ENCODE data around the gene ZC3H7A. TPM values are rescaled to one million over a fixed set of nuclear protein-coding genes. Genes with fewer than 3 reads are reported as not detected.

ZC3H7A gene
- total and polyA plus RNA-seq, 2 of the 13 experiments (the other 11 are each of a cell fraction or from before 2014, with no cell fraction given): 29.2 to 36.8 TPM

- TF ChIP-seq ZBTB40 (IDR thresholded peaks at IDR 0.05) (no peak), ZBTB40 (CRISPR knock-in tag; IDR thresholded peaks at IDR 0.05) (no peak), RFX5 (IDR thresholded peaks at IDR 0.05; ENCODE audit: low read depth, low read length) (peak; percentile 53; the same call in 1 of the 2 replicates), ZNF83 (CRISPR knock-in tag; IDR thresholded peaks at IDR 0.05; ENCODE audit: borderline replicate concordance) (no peak), ZNF850 (CRISPR knock-in tag; conservative IDR thresholded peaks at IDR 0.05) (no peak), CHD2 (IDR thresholded peaks at IDR 0.05; ENCODE audit: low read depth, low read length) (no peak), NFKB2 (CRISPR knock-in tag; IDR thresholded peaks at IDR 0.05; ENCODE audit: borderline replicate concordance) (no peak), ZNF569 (CRISPR knock-in tag; IDR thresholded peaks at IDR 0.05; ENCODE audit: borderline replicate concordance) (no peak), ZZZ3 (CRISPR knock-in tag; IDR thresholded peaks at IDR 0.05; ENCODE audit: borderline replicate concordance) (no peak), GFI1 (CRISPR knock-in tag; IDR thresholded peaks at IDR 0.05; ENCODE audit: borderline replicate concordance) (no peak), TAF1 (CRISPR knock-in tag; IDR thresholded peaks at IDR 0.05) (no peak)
- TF ChIP-seq, protein P1, sequence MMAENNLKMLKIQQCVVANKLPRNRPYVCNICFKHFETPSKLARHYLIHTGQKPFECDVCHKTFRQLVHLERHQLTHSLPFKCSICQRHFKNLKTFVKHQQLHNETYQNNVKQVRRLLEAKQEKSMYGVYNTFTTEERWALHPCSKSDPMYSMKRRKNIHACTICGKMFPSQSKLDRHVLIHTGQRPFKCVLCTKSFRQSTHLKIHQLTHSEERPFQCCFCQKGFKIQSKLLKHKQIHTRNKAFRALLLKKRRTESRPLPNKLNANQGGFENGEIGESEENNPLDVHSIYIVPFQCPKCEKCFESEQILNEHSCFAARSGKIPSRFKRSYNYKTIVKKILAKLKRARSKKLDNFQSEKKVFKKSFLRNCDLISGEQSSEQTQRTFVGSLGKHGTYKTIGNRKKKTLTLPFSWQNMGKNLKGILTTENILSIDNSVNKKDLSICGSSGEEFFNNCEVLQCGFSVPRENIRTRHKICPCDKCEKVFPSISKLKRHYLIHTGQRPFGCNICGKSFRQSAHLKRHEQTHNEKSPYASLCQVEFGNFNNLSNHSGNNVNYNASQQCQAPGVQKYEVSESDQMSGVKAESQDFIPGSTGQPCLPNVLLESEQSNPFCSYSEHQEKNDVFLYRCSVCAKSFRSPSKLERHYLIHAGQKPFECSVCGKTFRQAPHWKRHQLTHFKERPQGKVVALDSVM (CRISPR knock-in tag; IDR thresholded peaks at IDR 0.05): 0 out of 2 replicates have a peak, but pooled peaks have one; percentile 4
These were observed 2.7 kb upstream of the ZC3H7A start (continued) for GRCh38 chr16:11799509-11800381.

Measured in HepG2 (cell line).